Duodenal mucosa (tissue), 2 donors: Measurements from ENCODE around the gene SMIM32.

ENCODE experiments used
- H3K27ac ChIP-seq: one replicate; pipeline ENCODE4 v1.7.0; 2013; ENCODE audit warnings: low read depth, low read length
- H3K27me3 ChIP-seq, 2 donors: one replicate each; pipeline ENCODE4 v1.7.0; 2013; ENCODE audit warnings: low read length in 2 of 2, control low read depth in 1 of 2; ENCODE audit not compliant: insufficient read depth in 2 of 2, control insufficient read depth in 1 of 2
- H3K36me3 ChIP-seq, 2 donors: one replicate each; pipeline ENCODE4 v1.7.0; 2013; ENCODE audit warnings: low read length in 2 of 2, control low read depth in 1 of 2; ENCODE audit not compliant: insufficient read depth in 2 of 2, control insufficient read depth in 1 of 2
- H3K4me1 ChIP-seq, 2 donors: one replicate each; pipeline ENCODE4 v1.7.0; 2013; ENCODE audit warnings: low read length in 2 of 2, control low read depth in 1 of 2; ENCODE audit not compliant: insufficient read depth in 2 of 2, control insufficient read depth in 1 of 2
- H3K4me3 ChIP-seq, 2 donors: one replicate each; pipeline ENCODE4 v1.7.0; 2013; ENCODE audit warnings: low read length in 2 of 2, low read depth in 1 of 2
- H3K9ac ChIP-seq, 2 donors: one replicate each; pipeline ENCODE4 v1.7.0; 2013; ENCODE audit warnings: low read length in 2 of 2, low read depth in 1 of 2
- H3K9me3 ChIP-seq, 2 donors: one replicate each; pipeline ENCODE4 v1.7.0; 2013; ENCODE audit warnings: low read length in 2 of 2, control low read depth in 1 of 2; ENCODE audit not compliant: control insufficient read depth in 1 of 2

Gene SMIM32

GRCh38 chr5:136192526-136193321, at the start of gene SMIM32:
Gene SMIM32, minus strand, starts transcription at chr5:136193162. Its CDS starts 638 bp downstream, at chr5:136192524.
- Histone ChIP-seq H3K27me3 (no peaks in the 10 kb centered on the region), H3K9me3 (no peaks in the 10 kb centered on the region), H3K36me3 (no peaks in the 10 kb centered on the region), H3K27ac (peak within 1 kb of the TSS; percentile 51), H3K4me1 (peaks cover 60 to 61% of the 10 kb centered on the region in 2 donors), H3K4me3 (peak within 1 kb of the TSS; percentile 76 to 81), H3K9ac (peak within 1 kb of the TSS; percentile 77 to 85)

- Histone ChIP-seq H3K4me1 (no peaks in the 10 kb centered on the region), H3K4me3 (no peak overlapping the region), H3K27me3 (no peaks in the 10 kb centered on the region), H3K9me3 (no peaks in the 10 kb centered on the region), H3K27ac (no peak overlapping the region), H3K36me3 (no peaks in the 10 kb centered on the region), H3K9ac (no peak overlapping the region)
Measured at GRCh38 chr5:136242611-136243010, 49.6 kb upstream of the SMIM32 start.

- H3K9ac ChIP-seq: no peak overlapping the region
- no peaks in the 10 kb centered on the region for H3K36me3 ChIP-seq
- H3K9me3 ChIP-seq: no peaks in the 10 kb centered on the region
- H3K27ac ChIP-seq: no peak overlapping the region
- H3K4me1 ChIP-seq: no peaks in the 10 kb centered on the region
- no peaks in the 10 kb centered on the region for H3K27me3 ChIP-seq
- H3K4me3 ChIP-seq: no peak overlapping the region
Measured at GRCh38 chr5:136242136-136242535, 49.2 kb upstream of the SMIM32 start.

DNA sequence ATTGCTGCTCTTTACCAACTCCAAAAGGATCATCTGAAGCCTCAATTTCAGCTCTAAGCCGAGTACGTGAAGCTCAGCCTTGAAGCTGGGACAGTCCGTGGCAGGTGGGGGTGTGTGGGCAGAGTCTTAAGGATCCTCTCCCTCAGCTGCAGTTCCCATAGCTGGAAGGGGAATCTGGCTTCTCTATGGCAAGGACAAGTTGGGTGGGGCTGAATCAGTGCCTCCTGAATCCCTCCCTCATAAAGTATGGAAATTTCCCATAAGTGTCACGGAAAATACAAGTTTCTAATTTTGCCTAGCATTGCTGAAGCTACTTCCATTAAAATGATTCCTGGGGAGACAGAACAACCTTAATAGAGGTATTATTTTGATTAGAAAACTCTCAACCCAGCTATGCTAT, 47.9 kb upstream of the SMIM32 start:
- Histone ChIP-seq H3K27ac (no peak overlapping the region), H3K9ac (no peak overlapping the region), H3K27me3 (no peaks in the 10 kb centered on the region), H3K36me3 (no peaks in the 10 kb centered on the region), H3K9me3 (no peaks in the 10 kb centered on the region), H3K4me1 (no peaks in the 10 kb centered on the region), H3K4me3 (no peak overlapping the region)

GRCh38 chr5:136236479-136237083, 43.6 kb upstream of the SMIM32 start:
- no peak overlapping the region for H3K4me3 ChIP-seq

DNA sequence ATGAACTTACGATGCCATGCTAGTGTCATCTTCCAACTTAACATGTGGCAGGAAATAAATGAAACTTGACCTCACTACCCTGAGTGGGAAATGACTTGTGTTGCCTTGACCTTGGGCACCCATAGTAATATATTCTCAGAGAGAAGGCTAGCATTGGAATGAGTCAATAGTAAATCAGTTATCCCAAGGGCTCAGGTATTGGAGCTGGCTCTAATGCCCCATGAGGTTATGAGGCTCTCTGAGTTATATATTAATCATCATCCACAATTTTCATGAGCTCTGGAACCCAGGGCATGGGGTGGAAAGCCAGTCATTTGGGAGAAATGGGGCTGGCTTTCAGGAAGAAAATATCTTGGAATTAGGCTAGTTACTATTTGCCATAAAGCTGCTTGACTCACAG, 42.4 kb upstream of the SMIM32 start:
- Histone ChIP-seq H3K27me3 (no peaks in the 10 kb centered on the region), H3K4me3 (no peak overlapping the region), H3K4me1 (no peaks in the 10 kb centered on the region), H3K36me3 (no peaks in the 10 kb centered on the region), H3K9me3 (no peaks in the 10 kb centered on the region), H3K9ac (no peak overlapping the region), H3K27ac (no peak overlapping the region)

More at GRCh38 chr5:136236479-136237083, 43.6 kb upstream of the SMIM32 start:
- Histone ChIP-seq H3K27me3 (no peaks in the 10 kb centered on the region), H3K27ac (no peak overlapping the region), H3K9ac (no peak overlapping the region), H3K36me3 (no peaks in the 10 kb centered on the region), H3K9me3 (no peaks in the 10 kb centered on the region), H3K4me1 (no peaks in the 10 kb centered on the region)

GRCh38 chr5:136232316-136232715, 39.4 kb upstream of the SMIM32 start:
- Histone ChIP-seq H3K9me3 (no peaks in the 10 kb centered on the region), H3K4me1 (no peaks in the 10 kb centered on the region), H3K27me3 (peaks cover 0 to 4% of the 10 kb centered on the region in 2 donors), H3K27ac (no peak overlapping the region), H3K36me3 (no peaks in the 10 kb centered on the region), H3K9ac (no peak overlapping the region), H3K4me3 (no peak overlapping the region)

- no peak overlapping the region for H3K9ac ChIP-seq
- peaks cover 0 to 4% of the 10 kb centered on the region in 2 donors for H3K27me3 ChIP-seq
- no peaks in the 10 kb centered on the region for H3K36me3 ChIP-seq
- H3K4me3 ChIP-seq: no peak overlapping the region
- peaks cover 8 to 16% of the 10 kb centered on the region in 2 donors for H3K4me1 ChIP-seq
- no peak overlapping the region for H3K27ac ChIP-seq
- H3K9me3 ChIP-seq: no peaks in the 10 kb centered on the region
Measured at GRCh38 chr5:136230176-136230575, 37.2 kb upstream of the SMIM32 start.

DNA sequence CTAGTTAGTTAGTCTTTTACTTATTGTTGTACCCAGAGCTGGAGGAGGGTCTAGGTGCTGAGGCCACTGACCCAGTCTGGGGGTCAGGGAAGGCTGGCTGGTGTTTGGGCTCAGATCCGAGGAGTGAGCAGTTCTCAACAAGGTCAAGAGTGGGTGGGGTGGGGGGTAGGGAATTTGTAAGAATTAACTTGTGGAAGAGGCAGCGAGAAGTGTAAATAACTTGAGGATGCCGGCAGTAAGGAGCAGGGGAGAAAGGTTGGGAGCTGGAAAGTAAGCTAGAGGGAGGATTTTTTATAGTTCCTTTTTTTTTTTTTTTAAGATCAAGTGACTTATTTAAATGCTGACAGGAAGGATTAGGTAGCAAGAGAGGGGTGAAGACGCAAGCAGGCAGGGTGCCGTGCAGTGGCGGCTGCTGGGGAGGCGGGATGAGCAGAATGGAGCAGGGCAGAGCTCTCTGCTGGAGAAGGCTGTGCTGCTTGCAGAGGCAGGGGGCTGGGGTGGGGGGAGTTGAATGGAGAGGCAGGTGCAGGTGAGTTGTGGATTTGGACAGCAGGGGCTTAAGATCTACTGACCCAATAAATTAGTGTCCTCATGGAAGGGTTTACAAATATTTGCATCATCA, 35.3 kb upstream of the SMIM32 start:
- Histone ChIP-seq H3K4me3 (no peak overlapping the region), H3K27ac (no peak overlapping the region), H3K4me1 (peaks cover 8 to 16% of the 10 kb centered on the region in 2 donors), H3K9me3 (no peaks in the 10 kb centered on the region), H3K27me3 (peaks cover 0 to 4% of the 10 kb centered on the region in 2 donors), H3K9ac (no peak overlapping the region), H3K36me3 (no peaks in the 10 kb centered on the region)

GRCh38 chr5:136226401-136226800, 33.4 kb upstream of the SMIM32 start:
- peak overlapping the region in 1 of 2 donors; percentile 6 for H3K4me3 ChIP-seq

More at GRCh38 chr5:136226401-136226800, 33.4 kb upstream of the SMIM32 start:
- Histone ChIP-seq H3K9ac (no peak overlapping the region), H3K27ac (no peak overlapping the region), H3K36me3 (no peaks in the 10 kb centered on the region), H3K27me3 (peaks cover 0 to 4% of the 10 kb centered on the region in 2 donors), H3K9me3 (peaks cover 0 to 2% of the 10 kb centered on the region in 2 donors), H3K4me1 (peaks cover 8 to 16% of the 10 kb centered on the region in 2 donors)
